Lung (tissue), 12 donors: ENCODE results near the gene FBXO27. TPM values are rescaled to one million over a fixed set of nuclear protein-coding genes. Genes with fewer than 3 reads are reported as not detected.

Experiments
- ATAC-seq: fragments of 200-7000 bp; cut with Tn5 transposase; one replicate; pipeline ENCODE4 v1.9.1; 2020; ENCODE audit warnings: moderate number of reproducible peaks; ENCODE audit not compliant: insufficient read depth, low FRiP score
- DNase-seq, 3 donors: peaks; one replicate each; pipeline ENCODE4 v3.0.0-alpha.2; 2013 to 2017
- H3K27ac ChIP-seq, 2 donors: one replicate each; pipeline ENCODE4 v1.5.1; 2013; ENCODE audit warnings: mild to moderate bottlenecking in 2 of 2, moderate library complexity in 2 of 2, control low read depth in 1 of 2, inconsistent platforms in 1 of 2, low read depth in 1 of 2, low read length in 1 of 2
- H3K27me3 ChIP-seq, 3 donors: one replicate each; pipeline ENCODE4 v1.5.1; 2013; ENCODE audit warnings: low read length in 2 of 3; ENCODE audit not compliant: control insufficient read depth in 3 of 3, insufficient read depth in 3 of 3
- H3K36me3 ChIP-seq, 4 donors: one replicate each; pipeline ENCODE4 v1.5.1; 2013; ENCODE audit warnings: low read length in 4 of 4, mild to moderate bottlenecking in 1 of 4, moderate library complexity in 1 of 4; ENCODE audit not compliant: control insufficient read depth in 4 of 4, insufficient read depth in 4 of 4
- H3K4me1 ChIP-seq, 5 donors: one replicate each; pipeline ENCODE4 v1.5.1; 2013; ENCODE audit warnings: low read length in 5 of 5, mild to moderate bottlenecking in 2 of 5, moderate library complexity in 1 of 5; ENCODE audit not compliant: control insufficient read depth in 5 of 5, insufficient read depth in 5 of 5
- H3K4me3 ChIP-seq: one replicate; pipeline ENCODE4 v1.5.1; 2013; ENCODE audit warnings: mild to moderate bottlenecking, control low read depth, moderate library complexity
- H3K9ac ChIP-seq, 2 donors: one replicate each; pipeline ENCODE4 v1.5.1; 2013; ENCODE audit warnings: low read length in 2 of 2, control low read depth in 1 of 2; ENCODE audit not compliant: insufficient read depth in 1 of 2
- H3K9me3 ChIP-seq, 4 donors: one replicate each; pipeline ENCODE4 v1.5.1; 2013; ENCODE audit warnings: low read length in 3 of 4, mild to moderate bottlenecking in 1 of 4, moderate library complexity in 1 of 4; ENCODE audit not compliant: control insufficient read depth in 4 of 4, insufficient read depth in 3 of 4
- WGBS, 2 donors: extraction: QIAGEN DNeasy Blood & Tissue Kit; methylation state at CpG; one replicate each; pipeline ENCODE4 v1.1.7; 2013; 5-methylcytosine and 5-hydroxymethylcytosine counted together
- polyA plus RNA-seq, 2 donors: library from polyadenylated mRNA; stranded (reverse); fragments of 200-250 nt; gene quantifications; one replicate each; pipeline ENCODE4 v1.2.1, GENCODE V29; 2013
- total RNA-seq, 2 donors: library from RNA; depleted of rRNA in 1 of 2; stranded (reverse); fragments of >200 nt in 1 of 2; gene quantifications; one replicate each; pipeline ENCODE4 v1.2.1, GENCODE V29; 2014 to 2021
- TF ChIP-seq, protein P1 (sequence below): IDR thresholded peaks from 2 replicates; pipeline ENCODE4 v1.5.1; 2012; ENCODE audit warnings: mild to moderate bottlenecking; ENCODE audit errors: control extremely low read depth, extremely low read depth
- donor health status: control.
- donor health status: control.
- donor health status: Bipolar disorder and iron deficiency.
- donor health status: healthy.
- donor health status: DM: yes; HTN: yes; CAD: no.

The FBXO27 gene
- total and polyA plus RNA-seq, 4 donors, result 2.8 to 18.0 (median 5.6) TPM

DNA sequence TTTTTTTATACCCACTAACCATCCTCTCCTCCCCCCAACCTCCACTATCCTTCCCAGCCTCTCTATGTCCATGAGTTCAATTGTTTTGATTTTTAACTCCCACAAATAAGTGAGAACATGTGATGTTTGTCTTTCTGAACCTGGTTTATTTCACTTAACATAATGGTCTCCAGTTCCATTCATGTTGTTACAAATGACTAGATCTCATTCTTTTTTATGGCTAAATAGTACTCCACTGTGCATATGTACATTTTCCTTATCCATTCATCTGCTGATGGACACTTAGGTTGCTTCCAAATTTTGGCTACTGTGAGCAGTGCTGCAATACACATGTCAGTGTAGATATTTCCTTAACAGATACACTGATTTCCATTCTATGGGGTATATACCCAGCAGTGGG lies 27.0 kb upstream of the FBXO27 start:
- no peaks in the 10 kb centered on the region for H3K36me3 ChIP-seq
- no peaks in the 10 kb centered on the region for H3K27me3 ChIP-seq
- peaks cover 0 to 2% (median 0%) of the 10 kb centered on the region in 4 donors for H3K9me3 ChIP-seq
- H3K27ac ChIP-seq, result no peak overlapping the region
- no peak overlapping the region for H3K4me3 ChIP-seq
- TF ChIP-seq, protein P1, sequence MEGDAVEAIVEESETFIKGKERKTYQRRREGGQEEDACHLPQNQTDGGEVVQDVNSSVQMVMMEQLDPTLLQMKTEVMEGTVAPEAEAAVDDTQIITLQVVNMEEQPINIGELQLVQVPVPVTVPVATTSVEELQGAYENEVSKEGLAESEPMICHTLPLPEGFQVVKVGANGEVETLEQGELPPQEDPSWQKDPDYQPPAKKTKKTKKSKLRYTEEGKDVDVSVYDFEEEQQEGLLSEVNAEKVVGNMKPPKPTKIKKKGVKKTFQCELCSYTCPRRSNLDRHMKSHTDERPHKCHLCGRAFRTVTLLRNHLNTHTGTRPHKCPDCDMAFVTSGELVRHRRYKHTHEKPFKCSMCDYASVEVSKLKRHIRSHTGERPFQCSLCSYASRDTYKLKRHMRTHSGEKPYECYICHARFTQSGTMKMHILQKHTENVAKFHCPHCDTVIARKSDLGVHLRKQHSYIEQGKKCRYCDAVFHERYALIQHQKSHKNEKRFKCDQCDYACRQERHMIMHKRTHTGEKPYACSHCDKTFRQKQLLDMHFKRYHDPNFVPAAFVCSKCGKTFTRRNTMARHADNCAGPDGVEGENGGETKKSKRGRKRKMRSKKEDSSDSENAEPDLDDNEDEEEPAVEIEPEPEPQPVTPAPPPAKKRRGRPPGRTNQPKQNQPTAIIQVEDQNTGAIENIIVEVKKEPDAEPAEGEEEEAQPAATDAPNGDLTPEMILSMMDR, result no peak
- H3K4me1 ChIP-seq, result peaks cover 0 to 2% (median 0%) of the 10 kb centered on the region in 5 donors
- ATAC-seq (no peak), DNase-seq (no peak)
- H3K9ac ChIP-seq, result no peak overlapping the region

DNA sequence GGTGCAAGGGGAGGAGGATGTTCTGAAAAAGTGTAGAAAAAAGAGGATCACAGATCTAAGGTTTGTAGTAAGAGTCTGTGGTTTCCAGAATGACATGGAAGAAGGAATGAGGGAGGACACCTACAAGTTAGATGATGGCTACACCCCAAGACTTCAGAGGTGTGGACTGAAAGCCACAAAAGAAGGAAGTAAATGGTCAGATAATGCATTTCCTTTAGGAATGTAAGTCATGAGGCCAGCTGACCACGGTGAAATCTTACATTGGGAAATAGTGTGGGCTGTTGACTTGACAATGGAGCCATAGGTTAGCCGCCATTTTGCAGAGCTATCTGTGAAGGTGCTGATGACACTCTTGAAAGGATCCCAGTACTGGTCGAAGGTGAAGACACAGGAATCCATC lies 25.3 kb upstream of the FBXO27 start:
- no peaks in the 10 kb centered on the region for H3K36me3 ChIP-seq
- no peak for DNase-seq
- 67 to 68% methylated on average over 3 of the region's 3 CpGs for WGBS, 2 donors
- no peak overlapping the region for H3K27ac ChIP-seq
- ATAC-seq, result no peak
- H3K4me1 ChIP-seq, result no peaks in the 10 kb centered on the region
- H3K9me3 ChIP-seq, result peaks cover 0 to 2% (median 0%) of the 10 kb centered on the region in 4 donors
- TF ChIP-seq, protein P1, result no peak
- no peak overlapping the region for H3K4me3 ChIP-seq
- H3K9ac ChIP-seq, result no peak overlapping the region
- H3K27me3 ChIP-seq, result no peaks in the 10 kb centered on the region

DNA sequence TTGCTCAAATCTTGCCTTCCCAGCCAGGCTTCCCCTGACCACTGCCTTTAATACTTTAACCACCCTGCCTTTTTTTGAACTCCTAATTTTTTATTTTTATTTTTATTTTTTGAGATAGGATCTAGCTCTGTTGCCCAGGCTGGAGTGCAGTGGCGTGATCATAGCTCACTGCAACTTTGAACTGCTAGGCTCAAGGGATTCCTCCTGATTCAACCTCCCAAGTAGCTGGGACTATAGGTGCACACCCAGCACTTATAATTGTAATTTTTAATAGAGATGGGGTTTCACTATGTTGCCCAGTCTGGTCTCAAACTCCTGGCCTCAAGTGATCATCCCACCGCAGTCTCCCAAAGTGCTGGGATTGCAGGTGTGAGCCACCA lies 21.7 kb upstream of the FBXO27 start:
- TF ChIP-seq, protein P1, result no peak
- no peak overlapping the region for H3K27ac ChIP-seq
- no peaks in the 10 kb centered on the region for H3K27me3 ChIP-seq
- no peaks in the 10 kb centered on the region for H3K36me3 ChIP-seq
- no peak overlapping the region for H3K4me3 ChIP-seq
- no peaks in the 10 kb centered on the region for H3K4me1 ChIP-seq
- DNase-seq (no peak), ATAC-seq (no peak)
- H3K9me3 ChIP-seq, result peaks cover 0 to 2% (median 0%) of the 10 kb centered on the region in 4 donors
- H3K9ac ChIP-seq, result no peak overlapping the region
- WGBS, 2 donors, result 91 to 100% methylated on average over 2 of the region's 2 CpGs
